ENCODE data around the gene TNS4. TPM values are rescaled to one million over a fixed set of nuclear protein-coding genes. Genes with fewer than 3 reads are reported as not detected.

TNS4 gene
- total and polyA plus RNA-seq, 9 of the 15 experiments (the other 6 are each of a cell fraction or from before 2014, with no cell fraction given) = 0.04 to 0.73 (median 0.24) TPM; not detected in 1

DNA sequence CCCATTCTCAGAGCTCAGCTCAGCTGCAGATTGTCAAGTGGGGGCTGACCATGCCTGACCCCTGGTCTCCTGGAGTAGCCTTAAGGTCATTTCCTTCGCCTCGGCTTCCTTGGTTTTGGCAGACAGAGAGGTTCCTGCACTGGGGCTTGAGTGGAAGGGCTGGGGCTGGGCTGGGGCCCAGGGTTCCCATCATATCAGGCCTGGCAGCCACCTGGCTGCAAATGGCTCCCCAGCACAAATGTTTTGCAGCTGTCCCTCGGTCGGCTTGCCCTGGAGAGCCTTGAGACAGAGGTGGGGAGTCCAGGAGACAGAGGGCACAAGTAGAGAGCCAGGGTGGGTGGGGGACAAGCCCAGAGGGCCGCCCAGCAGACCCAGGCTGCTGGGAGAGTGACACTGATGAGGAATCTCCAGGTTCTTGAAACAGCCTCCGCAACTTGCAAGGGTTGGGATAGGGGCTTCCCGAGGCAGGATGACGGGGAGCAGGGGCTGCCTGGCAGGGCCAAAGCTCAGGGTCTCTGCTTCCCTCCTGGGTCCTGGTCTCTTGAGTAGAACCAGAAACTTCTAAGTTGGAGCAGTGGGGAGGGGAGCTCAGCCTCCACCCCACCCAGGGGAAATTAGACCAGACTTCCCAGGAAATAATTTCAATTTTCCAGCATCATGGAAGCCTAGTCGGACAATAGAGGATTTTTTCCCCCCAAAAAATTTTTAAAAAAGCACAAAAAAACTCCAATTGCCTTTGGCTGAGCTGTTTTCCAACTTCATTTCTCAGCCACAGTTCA lies 38.9 kb downstream of the TNS4 start:
- ChIA-PET POLR2A (interaction anchor here (0.8 to 1.4 kb wide), 5 partner anchors 9 to 244 kb away, joined by 3 to 5 read pairs (median 3); partner anchors contain the start of gene WIPF2), CTCF (ENCODE audit: low intra/inter-chr PET ratio) (no interaction called here)
- Histone ChIP-seq H3K27me3 (ENCODE audit: control insufficient read depth in 2 of 2, insufficient read depth in 2 of 2, low read length in 2 of 2) (peaks cover 0 to 7% of the 10 kb centered on the region in 2 experiments; a peak in 2 of 5 replicates), H2AFZ (ENCODE audit: low read depth, low read length) (peak overlapping the region; percentile 74; the same call in 1 of the 2 replicates), H3K9me1 (ENCODE audit: control insufficient read depth, insufficient read depth, low read length) (no peaks in the 10 kb centered on the region), H3K79me2 (ENCODE audit: control insufficient read depth, insufficient read depth, low read length) (no peaks in the 10 kb centered on the region), H3K4me3 (no peak overlapping the region), H3K9me3 (replicated peaks; ENCODE audit: control insufficient read depth, insufficient read depth, low read depth, low read length) (no peaks in the 10 kb centered on the region), H3K4me2 (ENCODE audit: insufficient read depth, low read length) (no peak overlapping the region), H3K4me1 (replicated peaks in 1 of 2; ENCODE audit: control insufficient read depth in 2 of 2, insufficient read depth in 2 of 2, low read length in 2 of 2) (peaks cover 0 to 24% of the 10 kb centered on the region in 2 experiments; a peak in 3 of 5 replicates), H3K36me3 (ENCODE audit: control insufficient read depth, insufficient read depth, low read length) (no peaks in the 10 kb centered on the region), H4K20me1 (replicated peaks; ENCODE audit: control insufficient read depth, insufficient read depth, low read length) (no peaks in the 10 kb centered on the region), H3K27ac (ENCODE audit: extremely low read depth, low read depth, low read length) (peak overlapping the region; percentile 41; the same call in 1 of the 3 replicates), H3K9ac (ENCODE audit: insufficient read depth in 1 of 2, low read depth in 2 of 2, low read length in 2 of 2) (peak overlapping the region in 1 of 2 experiments; percentile 86; a peak in 2 of 4 replicates)
- no peak for FAIRE-seq
- TF ChIP-seq ZBTB7A (IDR thresholded peaks at IDR 0.05; ENCODE audit: borderline replicate concordance, control insufficient read depth, low read depth, low read length) (0 out of 2 replicates have a peak, but pooled peaks have one; percentile 13), SOX6 (IDR thresholded peaks at IDR 0.05) (no peak)
- WGBS (ENCODE audit: insufficient coverage, low coverage, missing lambda C conversion rate) = 73% methylated on average over 8 of the region's 9 CpGs
- intact Hi-C loops (cut with micrococcal nuclease) (no loop called here), in situ Hi-C loops (cut with MboI) (no loop called here)
- ATAC-seq = no peak
- no peak for DNase-seq (ENCODE audit: extremely low read depth in 1 of 4, low spot score in 3 of 4)
- BruUV-seq (replicated peaks) = no TSS peak

DNA sequence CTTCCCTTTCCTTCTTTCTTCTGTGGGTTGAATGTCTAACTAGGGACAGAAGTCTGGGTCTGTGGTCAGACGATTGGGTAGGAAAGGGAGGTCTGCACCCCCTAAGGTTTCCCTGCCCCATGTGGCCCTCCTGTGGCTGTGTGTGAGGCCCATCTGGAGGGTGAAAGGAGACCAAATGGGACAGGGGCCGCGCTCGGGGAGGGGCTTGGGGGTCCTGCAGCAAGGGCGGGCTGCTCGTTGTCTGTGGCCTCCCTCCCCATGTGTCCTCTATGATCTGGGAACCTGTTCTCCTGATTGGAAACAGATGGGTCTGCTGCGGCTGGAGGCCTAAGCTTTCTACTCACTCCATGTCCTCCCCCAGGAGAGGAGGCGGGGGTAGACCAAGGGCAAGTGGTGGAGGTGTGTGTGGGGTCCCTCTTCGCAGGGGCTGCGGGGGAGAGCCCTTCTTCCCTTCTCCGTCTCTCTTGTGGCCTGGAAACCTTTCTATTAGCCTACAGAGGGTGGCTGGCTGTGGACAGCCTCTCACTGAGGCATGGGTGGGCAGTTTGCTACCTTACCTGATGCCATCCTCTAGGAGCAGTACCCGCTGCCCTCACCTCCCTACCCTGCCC lies 39.6 kb downstream of the TNS4 start:
- H3K4me3 ChIP-seq = no peak overlapping the region
- H3K4me1 ChIP-seq (replicated peaks in 1 of 2; ENCODE audit: control insufficient read depth in 2 of 2, insufficient read depth in 2 of 2, low read length in 2 of 2) = peaks cover 0 to 24% of the 10 kb centered on the region in 2 experiments; a peak in 3 of 5 replicates
- ChIA-PET POLR2A (interaction anchor here (0.8 to 1.0 kb wide), 2 partner anchors 9 to 44 kb away, joined by 3 to 7 read pairs; partner anchors contain the start of gene TOP2A), CTCF (ENCODE audit: low intra/inter-chr PET ratio) (no interaction called here)
- in situ Hi-C loops (cut with MboI) (no loop called here), intact Hi-C loops (cut with micrococcal nuclease) (no loop called here)
- no peak overlapping the region for H3K27ac ChIP-seq (ENCODE audit: extremely low read depth, low read depth, low read length)
- FAIRE-seq (peak; percentile 37), ATAC-seq (no peak), DNase-seq (ENCODE audit: extremely low read depth in 1 of 4, low spot score in 3 of 4) (peak in 1 of 4 experiments; percentile 28)
- no peaks in the 10 kb centered on the region for H4K20me1 ChIP-seq (replicated peaks; ENCODE audit: control insufficient read depth, insufficient read depth, low read length)
- TF ChIP-seq ZBTB7A (IDR thresholded peaks at IDR 0.05; ENCODE audit: borderline replicate concordance, control insufficient read depth, low read depth, low read length) = peak; percentile 58; the same call in 1 of the 2 replicates
- no peak for TF ChIP-seq ZNF584 (CRISPR knock-in tag; IDR thresholded peaks at IDR 0.05; ENCODE audit: low read depth)
- no peaks in the 10 kb centered on the region for H3K36me3 ChIP-seq (ENCODE audit: control insufficient read depth, insufficient read depth, low read length)
- peaks cover 0 to 6% of the 10 kb centered on the region in 2 experiments; a peak in 2 of 5 replicates for H3K27me3 ChIP-seq (ENCODE audit: control insufficient read depth in 2 of 2, insufficient read depth in 2 of 2, low read length in 2 of 2)
- peak overlapping the region in 1 of 2 experiments; percentile 86; a peak in 1 of 4 replicates for H3K9ac ChIP-seq (ENCODE audit: insufficient read depth in 1 of 2, low read depth in 2 of 2, low read length in 2 of 2)
- H3K9me3 ChIP-seq (replicated peaks; ENCODE audit: control insufficient read depth, insufficient read depth, low read depth, low read length) = no peaks in the 10 kb centered on the region
- no peak overlapping the region for H3K4me2 ChIP-seq (ENCODE audit: insufficient read depth, low read length)
- no peak overlapping the region for H2AFZ ChIP-seq (ENCODE audit: low read depth, low read length)
- no peaks in the 10 kb centered on the region for H3K79me2 ChIP-seq (ENCODE audit: control insufficient read depth, insufficient read depth, low read length)
- WGBS (ENCODE audit: insufficient coverage, low coverage, missing lambda C conversion rate) = 57% methylated on average over 11 of the region's 12 CpGs
- H3K9me1 ChIP-seq (ENCODE audit: control insufficient read depth, insufficient read depth, low read length) = no peaks in the 10 kb centered on the region
- no TSS peak for BruUV-seq (replicated peaks)

All from K562 (cell line).